HEK293 (cell line): ENCODE measurements around the gene RACK1.
A peak's percentile ranks its signal among the peaks of the same experiment; 100 is the strongest.

Source experiments
- FEZF1 ChIP-seq: fragments of 450-650 bp; formaldehyde crosslinking; IDR thresholded peaks from 2 replicates; pipeline ENCODE4 v1.5.1; 2016; ENCODE audit warnings: missing biosample characterization, missing genetic modification characterization
- GLI4 ChIP-seq: fragments of 450-650 bp; formaldehyde crosslinking; IDR thresholded peaks from 2 replicates; pipeline ENCODE4 v1.5.1; 2016; ENCODE audit warnings: missing biosample characterization, missing genetic modification characterization
- KLF7 ChIP-seq: fragments of 450-650 bp; formaldehyde crosslinking; IDR thresholded peaks from 2 replicates; pipeline ENCODE4 v1.5.1; 2016; ENCODE audit warnings: missing biosample characterization, missing genetic modification characterization, borderline replicate concordance
- MZF1 ChIP-seq: fragments of 450-650 bp; formaldehyde crosslinking; IDR thresholded peaks from 2 replicates; pipeline ENCODE4 v1.5.1; 2017; ENCODE audit warnings: missing biosample characterization, missing genetic modification characterization, borderline replicate concordance
- TCF7L2 ChIP-seq: IDR thresholded peaks from 2 replicates; pipeline ENCODE4 v1.6.1; 2011; ENCODE audit warnings: low read depth, mild to moderate bottlenecking, inconsistent platforms, low read length, moderate library complexity, borderline replicate concordance
- TRIM28 ChIP-seq: IDR thresholded peaks from 2 replicates; pipeline ENCODE4 v1.6.1; 2011; ENCODE audit warnings: low read length, control low read depth, borderline replicate concordance
- ZFP37 ChIP-seq: fragments of 450-650 bp; formaldehyde crosslinking; IDR thresholded peaks from 2 replicates; pipeline ENCODE4 v1.5.1; 2016; ENCODE audit warnings: missing biosample characterization, missing genetic modification characterization
- ZNF174 ChIP-seq: fragments of 450-650 bp; formaldehyde crosslinking; IDR thresholded peaks from 2 replicates; pipeline ENCODE4 v1.5.0; 2017; ENCODE audit warnings: missing biosample characterization, mild to moderate bottlenecking, missing genetic modification characterization
- ZNF184 ChIP-seq: fragments of 450-650 bp; IDR thresholded peaks from 2 replicates; pipeline ENCODE4 v1.5.1; 2018; ENCODE audit warnings: missing biosample characterization, mild to moderate bottlenecking, missing genetic modification characterization
- ZNF211 ChIP-seq: fragments of 450-650 bp; formaldehyde crosslinking; IDR thresholded peaks from 2 replicates; pipeline ENCODE4 v1.5.1; 2016; ENCODE audit warnings: low read depth, missing biosample characterization, missing genetic modification characterization
- ZNF221 ChIP-seq: fragments of 450-650 bp; formaldehyde crosslinking; IDR thresholded peaks from 2 replicates; pipeline ENCODE4 v1.5.1; 2017; ENCODE audit warnings: missing biosample characterization, missing genetic modification characterization, borderline replicate concordance
- ZNF223 ChIP-seq: fragments of 450-650 bp; formaldehyde crosslinking; IDR thresholded peaks from 2 replicates; pipeline ENCODE4 v1.5.1; 2016; ENCODE audit warnings: missing biosample characterization, missing genetic modification characterization
- ZNF248 ChIP-seq: fragments of 450-650 bp; formaldehyde crosslinking; IDR thresholded peaks from 2 replicates; pipeline ENCODE4 v1.5.1; 2017; ENCODE audit warnings: missing biosample characterization, missing genetic modification characterization
- ZNF341 ChIP-seq: fragments of 450-650 bp; formaldehyde crosslinking; IDR thresholded peaks from 2 replicates; pipeline ENCODE4; 2016; ENCODE audit warnings: low read depth, missing biosample characterization, missing genetic modification characterization
- ZNF404 ChIP-seq: fragments of 450-650 bp; formaldehyde crosslinking; IDR thresholded peaks from 2 replicates; pipeline ENCODE4 v1.5.1; 2017; ENCODE audit warnings: missing biosample characterization, missing genetic modification characterization
- ZNF416 ChIP-seq: fragments of 450-650 bp; formaldehyde crosslinking; IDR thresholded peaks from 2 replicates; pipeline ENCODE4 v1.5.1; 2016; ENCODE audit warnings: missing biosample characterization, missing genetic modification characterization
- ZNF558 ChIP-seq: fragments of 450-650 bp; formaldehyde crosslinking; IDR thresholded peaks from 2 replicates; pipeline ENCODE4 v1.5.1; 2016; ENCODE audit warnings: missing biosample characterization, missing genetic modification characterization
- ZNF658 ChIP-seq: fragments of 450-650 bp; formaldehyde crosslinking; IDR thresholded peaks from 2 replicates; pipeline ENCODE4; 2016; ENCODE audit warnings: missing biosample characterization, missing genetic modification characterization
- ZNF768 ChIP-seq: fragments of 450-650 bp; formaldehyde crosslinking; IDR thresholded peaks from 2 replicates; pipeline ENCODE4 v1.5.1; 2018; ENCODE audit warnings: missing biosample characterization, mild to moderate bottlenecking, missing genetic modification characterization
- TF ChIP-seq, protein P1 (sequence below): fragments of 450-650 bp; formaldehyde crosslinking; IDR thresholded peaks from 2 replicates; pipeline ENCODE4 v1.5.1; 2016; ENCODE audit warnings: missing biosample characterization, missing genetic modification characterization
- TF ChIP-seq, protein P2 (sequence below): fragments of 450-650 bp; formaldehyde crosslinking; IDR thresholded peaks from 2 replicates; pipeline ENCODE4 v1.5.1; 2016; ENCODE audit warnings: missing biosample characterization, missing genetic modification characterization
- TF ChIP-seq, protein P3 (sequence below): fragments of 450-650 bp; formaldehyde crosslinking; IDR thresholded peaks from 2 replicates; pipeline ENCODE4 v1.5.1; 2016; ENCODE audit warnings: missing biosample characterization, missing genetic modification characterization, low read depth
- TF ChIP-seq, protein P4 (sequence below): fragments of 450-650 bp; formaldehyde crosslinking; conservative IDR thresholded peaks from 2 replicates; pipeline ENCODE4 v1.5.1; 2016; ENCODE audit warnings: low read depth, missing biosample characterization, missing genetic modification characterization
- TF ChIP-seq, protein P5 (sequence below): fragments of 450-650 bp; formaldehyde crosslinking; IDR thresholded peaks from 2 replicates; pipeline ENCODE4 v1.5.1; 2016; ENCODE audit warnings: missing biosample characterization, missing genetic modification characterization
- TF ChIP-seq, protein P6 (sequence below): fragments of 450-650 bp; formaldehyde crosslinking; IDR thresholded peaks from 2 replicates; pipeline ENCODE4 v1.5.1; 2016; ENCODE audit warnings: missing biosample characterization, missing genetic modification characterization
- TF ChIP-seq, protein P7 (sequence below): fragments of 450-650 bp; IDR thresholded peaks from 2 replicates; pipeline ENCODE4 v1.5.1; 2018; ENCODE audit warnings: missing biosample characterization, mild to moderate bottlenecking, missing genetic modification characterization

The RACK1 gene

DNA sequence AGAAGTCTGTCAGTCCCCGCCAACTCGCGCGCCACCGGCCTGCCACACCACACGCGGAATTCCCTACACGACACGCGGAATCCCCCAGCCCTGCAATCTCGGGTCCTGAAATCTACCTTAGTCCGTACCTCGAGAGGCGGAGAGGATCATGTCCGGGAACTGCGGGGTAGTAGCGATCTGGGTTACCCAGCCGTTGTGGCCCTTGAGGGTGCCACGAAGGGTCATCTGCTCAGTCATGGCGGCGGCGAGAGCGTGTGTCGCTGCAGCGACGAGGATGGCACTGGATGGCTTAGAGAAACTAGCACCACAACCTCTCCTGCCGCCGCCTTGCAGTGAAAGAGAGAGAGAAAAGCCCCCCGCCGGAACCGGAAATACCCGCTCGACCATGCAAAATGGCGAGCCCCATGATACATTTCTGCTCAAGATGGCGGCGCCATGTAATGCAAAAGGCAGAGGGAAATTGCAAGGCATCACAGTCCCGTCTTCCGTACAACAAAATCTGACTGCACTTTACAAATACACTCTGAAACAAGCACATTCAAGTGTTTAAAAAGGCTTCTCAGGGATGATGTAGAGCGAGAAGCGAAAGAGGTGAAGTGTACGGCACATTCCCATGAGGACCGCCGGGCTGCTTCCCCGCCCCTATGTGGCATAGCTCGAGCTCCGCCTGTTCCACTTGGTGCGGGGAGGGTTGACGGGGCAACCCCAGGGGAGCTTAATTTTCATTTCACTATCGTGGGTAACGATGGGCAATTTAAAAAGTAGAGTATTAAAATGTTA lies at the start of gene RACK1 (continued):
- TF ChIP-seq ZNF658 (no peak), ZFP37 (peak; percentile 93), ZNF223 (no peak; the same call in 1 of the 2 replicates), ZNF211 (no peak), TCF7L2 (peak; percentile 67; the same call in 1 of the 2 replicates), ZNF174 (tag by site-specific recombination) (no peak), ZNF248 (tag by site-specific recombination) (no peak), TRIM28 (peak; percentile 50; the same call in 1 of the 2 replicates), ZNF221 (tag by site-specific recombination) (no peak), ZNF184 (tag by site-specific recombination) (0 out of 2 replicates have a peak, but pooled peaks have one; percentile 37), GLI4 (tag by site-specific recombination) (peak; percentile 94; the same call in 1 of the 2 replicates), ZNF416 (tag by site-specific recombination) (no peak), FEZF1 (tag by site-specific recombination) (no peak), MZF1 (tag by site-specific recombination) (no peak), ZNF341 (tag by site-specific recombination) (peak; percentile 27), ZNF404 (no peak), KLF7 (no peak), ZNF768 (no peak), ZNF558 (tag by site-specific recombination) (no peak)
- TF ChIP-seq, protein P1, sequence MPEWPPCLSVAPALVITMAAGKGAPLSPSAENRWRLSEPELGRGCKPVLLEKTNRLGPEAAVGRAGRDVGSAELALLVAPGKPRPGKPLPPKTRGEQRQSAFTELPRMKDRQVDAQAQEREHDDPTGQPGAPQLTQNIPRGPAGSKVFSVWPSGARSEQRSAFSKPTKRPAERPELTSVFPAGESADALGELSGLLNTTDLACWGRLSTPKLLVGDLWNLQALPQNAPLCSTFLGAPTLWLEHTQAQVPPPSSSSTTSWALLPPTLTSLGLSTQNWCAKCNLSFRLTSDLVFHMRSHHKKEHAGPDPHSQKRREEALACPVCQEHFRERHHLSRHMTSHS = no peak
- TF ChIP-seq, protein P2, sequence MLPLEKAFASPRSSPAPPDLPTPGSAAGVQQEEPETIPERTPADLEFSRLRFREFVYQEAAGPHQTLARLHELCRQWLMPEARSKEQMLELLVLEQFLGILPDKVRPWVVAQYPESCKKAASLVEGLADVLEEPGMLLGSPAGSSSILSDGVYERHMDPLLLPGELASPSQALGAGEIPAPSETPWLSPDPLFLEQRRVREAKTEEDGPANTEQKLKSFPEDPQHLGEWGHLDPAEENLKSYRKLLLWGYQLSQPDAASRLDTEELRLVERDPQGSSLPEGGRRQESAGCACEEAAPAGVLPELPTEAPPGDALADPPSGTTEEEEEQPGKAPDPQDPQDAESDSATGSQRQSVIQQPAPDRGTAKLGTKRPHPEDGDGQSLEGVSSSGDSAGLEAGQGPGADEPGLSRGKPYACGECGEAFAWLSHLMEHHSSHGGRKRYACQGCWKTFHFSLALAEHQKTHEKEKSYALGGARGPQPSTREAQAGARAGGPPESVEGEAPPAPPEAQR (tag by site-specific recombination) = no peak
- TF ChIP-seq, protein P3, sequence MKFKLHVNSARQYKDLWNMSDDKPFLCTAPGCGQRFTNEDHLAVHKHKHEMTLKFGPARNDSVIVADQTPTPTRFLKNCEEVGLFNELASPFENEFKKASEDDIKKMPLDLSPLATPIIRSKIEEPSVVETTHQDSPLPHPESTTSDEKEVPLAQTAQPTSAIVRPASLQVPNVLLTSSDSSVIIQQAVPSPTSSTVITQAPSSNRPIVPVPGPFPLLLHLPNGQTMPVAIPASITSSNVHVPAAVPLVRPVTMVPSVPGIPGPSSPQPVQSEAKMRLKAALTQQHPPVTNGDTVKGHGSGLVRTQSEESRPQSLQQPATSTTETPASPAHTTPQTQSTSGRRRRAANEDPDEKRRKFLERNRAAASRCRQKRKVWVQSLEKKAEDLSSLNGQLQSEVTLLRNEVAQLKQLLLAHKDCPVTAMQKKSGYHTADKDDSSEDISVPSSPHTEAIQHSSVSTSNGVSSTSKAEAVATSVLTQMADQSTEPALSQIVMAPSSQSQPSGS (tag by site-specific recombination) = no peak
- TF ChIP-seq, protein P4, sequence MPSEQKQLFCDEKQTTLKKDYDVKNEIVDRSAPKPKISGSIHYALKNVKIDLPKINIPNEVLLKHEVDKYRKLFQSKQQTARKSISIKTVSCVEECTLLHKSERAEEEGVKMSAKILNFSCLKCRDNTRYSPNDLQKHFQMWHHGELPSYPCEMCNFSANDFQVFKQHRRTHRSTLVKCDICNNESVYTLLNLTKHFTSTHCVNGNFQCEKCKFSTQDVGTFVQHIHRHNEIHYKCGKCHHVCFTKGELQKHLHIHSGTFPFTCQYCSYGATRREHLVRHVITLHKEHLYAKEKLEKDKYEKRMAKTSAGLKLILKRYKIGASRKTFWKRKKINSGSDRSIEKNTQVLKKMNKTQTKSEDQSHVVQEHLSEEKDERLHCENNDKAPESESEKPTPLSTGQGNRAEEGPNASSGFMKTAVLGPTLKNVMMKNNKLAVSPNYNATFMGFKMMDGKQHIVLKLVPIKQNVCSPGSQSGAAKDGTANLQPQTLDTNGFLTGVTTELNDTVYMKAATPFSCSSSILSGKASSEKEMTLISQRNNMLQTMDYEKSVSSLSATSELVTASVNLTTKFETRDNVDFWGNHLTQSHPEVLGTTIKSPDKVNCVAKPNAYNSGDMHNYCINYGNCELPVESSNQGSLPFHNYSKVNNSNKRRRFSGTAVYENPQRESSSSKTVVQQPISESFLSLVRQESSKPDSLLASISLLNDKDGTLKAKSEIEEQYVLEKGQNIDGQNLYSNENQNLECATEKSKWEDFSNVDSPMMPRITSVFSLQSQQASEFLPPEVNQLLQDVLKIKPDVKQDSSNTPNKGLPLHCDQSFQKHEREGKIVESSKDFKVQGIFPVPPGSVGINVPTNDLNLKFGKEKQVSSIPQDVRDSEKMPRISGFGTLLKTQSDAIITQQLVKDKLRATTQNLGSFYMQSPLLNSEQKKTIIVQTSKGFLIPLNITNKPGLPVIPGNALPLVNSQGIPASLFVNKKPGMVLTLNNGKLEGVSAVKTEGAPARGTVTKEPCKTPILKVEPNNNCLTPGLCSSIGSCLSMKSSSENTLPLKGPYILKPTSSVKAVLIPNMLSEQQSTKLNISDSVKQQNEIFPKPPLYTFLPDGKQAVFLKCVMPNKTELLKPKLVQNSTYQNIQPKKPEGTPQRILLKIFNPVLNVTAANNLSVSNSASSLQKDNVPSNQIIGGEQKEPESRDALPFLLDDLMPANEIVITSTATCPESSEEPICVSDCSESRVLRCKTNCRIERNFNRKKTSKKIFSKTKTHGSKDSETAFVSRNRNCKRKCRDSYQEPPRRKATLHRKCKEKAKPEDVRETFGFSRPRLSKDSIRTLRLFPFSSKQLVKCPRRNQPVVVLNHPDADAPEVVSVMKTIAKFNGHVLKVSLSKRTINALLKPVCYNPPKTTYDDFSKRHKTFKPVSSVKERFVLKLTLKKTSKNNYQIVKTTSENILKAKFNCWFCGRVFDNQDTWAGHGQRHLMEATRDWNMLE (tag by site-specific recombination) = peak; percentile 44; the same call in 1 of the 2 replicates
- TF ChIP-seq, protein P5, sequence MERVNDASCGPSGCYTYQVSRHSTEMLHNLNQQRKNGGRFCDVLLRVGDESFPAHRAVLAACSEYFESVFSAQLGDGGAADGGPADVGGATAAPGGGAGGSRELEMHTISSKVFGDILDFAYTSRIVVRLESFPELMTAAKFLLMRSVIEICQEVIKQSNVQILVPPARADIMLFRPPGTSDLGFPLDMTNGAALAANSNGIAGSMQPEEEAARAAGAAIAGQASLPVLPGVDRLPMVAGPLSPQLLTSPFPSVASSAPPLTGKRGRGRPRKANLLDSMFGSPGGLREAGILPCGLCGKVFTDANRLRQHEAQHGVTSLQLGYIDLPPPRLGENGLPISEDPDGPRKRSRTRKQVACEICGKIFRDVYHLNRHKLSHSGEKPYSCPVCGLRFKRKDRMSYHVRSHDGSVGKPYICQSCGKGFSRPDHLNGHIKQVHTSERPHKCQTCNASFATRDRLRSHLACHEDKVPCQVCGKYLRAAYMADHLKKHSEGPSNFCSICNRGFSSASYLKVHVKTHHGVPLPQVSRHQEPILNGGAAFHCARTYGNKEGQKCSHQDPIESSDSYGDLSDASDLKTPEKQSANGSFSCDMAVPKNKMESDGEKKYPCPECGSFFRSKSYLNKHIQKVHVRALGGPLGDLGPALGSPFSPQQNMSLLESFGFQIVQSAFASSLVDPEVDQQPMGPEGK (tag by site-specific recombination) = no peak; the same call in 1 of the 2 replicates
- TF ChIP-seq, protein P6, sequence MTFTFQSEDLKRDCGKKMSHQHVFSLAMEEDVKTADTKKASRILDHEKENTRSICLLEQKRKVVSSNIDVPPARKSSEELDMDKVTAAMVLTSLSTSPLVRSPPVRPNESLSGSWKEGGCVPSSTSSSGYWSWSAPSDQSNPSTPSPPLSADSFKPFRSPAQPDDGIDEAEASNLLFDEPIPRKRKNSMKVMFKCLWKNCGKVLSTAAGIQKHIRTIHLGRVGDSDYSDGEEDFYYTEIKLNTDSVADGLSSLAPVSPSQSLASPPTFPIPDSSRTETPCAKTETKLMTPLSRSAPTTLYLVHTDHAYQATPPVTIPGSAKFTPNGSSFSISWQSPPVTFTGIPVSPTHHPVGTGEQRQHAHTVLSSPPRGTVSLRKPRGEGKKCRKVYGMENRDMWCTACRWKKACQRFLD = no peak
- TF ChIP-seq, protein P7, sequence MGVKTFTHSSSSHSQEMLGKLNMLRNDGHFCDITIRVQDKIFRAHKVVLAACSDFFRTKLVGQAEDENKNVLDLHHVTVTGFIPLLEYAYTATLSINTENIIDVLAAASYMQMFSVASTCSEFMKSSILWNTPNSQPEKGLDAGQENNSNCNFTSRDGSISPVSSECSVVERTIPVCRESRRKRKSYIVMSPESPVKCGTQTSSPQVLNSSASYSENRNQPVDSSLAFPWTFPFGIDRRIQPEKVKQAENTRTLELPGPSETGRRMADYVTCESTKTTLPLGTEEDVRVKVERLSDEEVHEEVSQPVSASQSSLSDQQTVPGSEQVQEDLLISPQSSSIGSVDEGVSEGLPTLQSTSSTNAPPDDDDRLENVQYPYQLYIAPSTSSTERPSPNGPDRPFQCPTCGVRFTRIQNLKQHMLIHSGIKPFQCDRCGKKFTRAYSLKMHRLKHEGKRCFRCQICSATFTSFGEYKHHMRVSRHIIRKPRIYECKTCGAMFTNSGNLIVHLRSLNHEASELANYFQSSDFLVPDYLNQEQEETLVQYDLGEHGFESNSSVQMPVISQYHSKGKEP (tag by site-specific recombination) = no peak
